Stimulated activated CD4-positive, alpha-beta T cell treated with anti-CD3 and anti-CD28 coated beads, Interleukin-4, amount 100 ng/mL, for 48 hours (primary cell): ENCODE measurements around the gene A1BG.
"Not testable (repeated sequence)": the region's sequence is repeated elsewhere in the genome, so short reads cannot be mapped to it uniquely, and the experiment has no call there.

ENCODE experiments used
- DNase-seq, 2 donors: peaks; one replicate each; pipeline ENCODE4 v3.0.0-alpha.2; 2020; ENCODE audit warnings: low read depth in 2 of 2

The A1BG gene

GRCh38 chr19:58385891-58386575, 32.7 kb upstream of the A1BG start:
- no peak for DNase-seq

DNA sequence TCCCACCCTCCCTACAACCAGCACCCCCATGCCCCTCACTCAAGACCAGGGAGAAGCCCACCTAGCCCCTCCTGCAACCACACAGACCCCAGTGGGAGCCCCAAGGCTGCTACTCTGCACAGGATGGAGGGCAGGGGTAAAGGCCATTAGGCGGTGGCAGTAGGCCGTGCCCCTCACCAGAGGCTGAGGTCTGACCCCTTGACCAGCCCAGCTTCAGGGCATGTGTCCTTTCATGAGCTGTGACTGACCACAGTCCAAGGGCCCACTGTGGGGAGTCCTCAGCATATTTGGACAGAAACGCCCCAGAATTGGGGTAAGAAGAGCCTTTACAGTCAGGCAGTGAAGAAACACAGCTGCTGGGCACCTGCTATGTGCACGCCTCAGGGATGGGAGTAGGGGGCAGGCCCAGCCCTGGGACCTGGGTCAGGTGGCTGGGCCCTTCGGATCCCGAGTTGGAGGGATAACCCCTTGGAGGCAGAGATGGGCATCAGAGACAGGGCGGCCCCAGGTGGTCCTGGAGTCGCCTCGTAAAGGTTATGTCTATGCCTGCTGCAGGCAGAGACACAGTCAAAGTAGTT, 32.1 kb upstream of the A1BG start:
- DNase-seq, result no peak

DNA sequence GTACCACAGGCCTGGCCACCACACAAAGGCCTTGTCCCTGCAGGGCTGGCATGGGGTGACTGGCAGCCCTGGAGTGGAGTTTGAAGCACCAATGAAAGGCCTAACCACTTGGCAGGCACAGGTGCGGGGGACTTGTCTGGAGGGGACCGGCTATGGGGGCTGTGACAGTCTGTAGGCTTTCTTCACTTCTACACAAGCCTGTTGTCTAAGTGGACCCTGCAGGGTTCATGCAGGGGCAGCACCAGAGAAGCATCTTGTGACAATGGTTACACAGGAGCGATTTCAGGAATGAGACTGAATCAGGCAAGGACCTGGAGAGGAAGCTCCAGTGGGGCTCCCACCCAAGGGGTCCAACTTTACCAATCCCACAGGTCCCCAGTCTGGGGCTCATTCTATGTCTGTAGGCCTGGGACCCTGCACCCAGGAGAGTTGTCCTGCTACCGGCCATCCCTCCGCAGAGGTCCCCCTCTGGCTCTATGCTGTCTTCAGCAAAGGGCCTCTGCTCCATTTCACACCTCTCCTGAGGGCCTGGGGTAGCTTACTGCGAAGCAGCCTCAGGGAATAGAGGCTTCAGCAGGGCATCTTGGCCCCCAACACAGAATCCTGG, 29.8 kb upstream of the A1BG start:
- DNase-seq, result no peak

- DNase-seq, result no peak
Measured at GRCh38 chr19:58381460-58382212, 28.3 kb upstream of the A1BG start.

DNA sequence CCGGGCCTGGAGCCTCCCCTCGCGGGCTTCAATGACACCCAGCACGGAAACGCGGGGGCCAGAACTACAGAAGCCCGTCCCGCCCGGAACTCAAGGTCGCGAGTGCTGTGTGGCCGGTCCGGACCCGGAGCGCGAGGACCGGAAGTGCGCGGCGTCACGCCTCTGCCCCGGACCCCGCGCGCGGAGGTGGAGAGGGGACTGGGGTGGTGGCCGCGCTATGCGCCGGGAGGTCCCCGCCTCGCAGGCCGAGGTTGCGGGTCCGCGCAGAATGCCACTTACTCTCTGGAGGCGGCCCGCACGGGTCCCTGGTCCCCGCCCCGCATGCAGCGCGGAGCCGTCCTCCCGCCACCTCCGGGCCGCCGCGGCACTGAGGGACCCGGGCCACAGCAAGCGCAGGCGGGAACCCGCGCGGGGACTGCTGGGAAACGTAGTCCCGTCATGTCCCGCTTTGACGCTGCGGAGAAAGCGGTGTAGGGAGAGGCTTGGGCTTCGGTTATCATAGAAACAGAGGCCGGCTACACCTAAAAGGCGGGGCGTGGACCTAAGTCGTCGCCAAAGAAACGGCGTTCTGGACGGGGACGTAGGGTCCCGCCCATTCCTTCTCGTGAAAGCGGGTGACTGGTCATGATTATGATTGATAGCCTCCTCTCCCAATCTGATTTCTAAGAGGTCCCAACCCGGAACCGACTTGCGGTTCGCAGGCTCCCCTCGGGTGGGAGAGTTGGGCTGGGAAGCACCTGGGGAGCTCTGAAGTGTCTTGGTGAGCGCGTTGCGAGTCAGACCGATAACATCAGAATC, 27.6 kb upstream of the A1BG start, which contains the start of gene ZNF837:
ZNF837 (minus strand) TSS at position 369 of the 798 bp plus-strand sequence. CDS start 11,698 bp downstream, outside the sequence.
- peak; percentile 93 to 97 for DNase-seq

DNA sequence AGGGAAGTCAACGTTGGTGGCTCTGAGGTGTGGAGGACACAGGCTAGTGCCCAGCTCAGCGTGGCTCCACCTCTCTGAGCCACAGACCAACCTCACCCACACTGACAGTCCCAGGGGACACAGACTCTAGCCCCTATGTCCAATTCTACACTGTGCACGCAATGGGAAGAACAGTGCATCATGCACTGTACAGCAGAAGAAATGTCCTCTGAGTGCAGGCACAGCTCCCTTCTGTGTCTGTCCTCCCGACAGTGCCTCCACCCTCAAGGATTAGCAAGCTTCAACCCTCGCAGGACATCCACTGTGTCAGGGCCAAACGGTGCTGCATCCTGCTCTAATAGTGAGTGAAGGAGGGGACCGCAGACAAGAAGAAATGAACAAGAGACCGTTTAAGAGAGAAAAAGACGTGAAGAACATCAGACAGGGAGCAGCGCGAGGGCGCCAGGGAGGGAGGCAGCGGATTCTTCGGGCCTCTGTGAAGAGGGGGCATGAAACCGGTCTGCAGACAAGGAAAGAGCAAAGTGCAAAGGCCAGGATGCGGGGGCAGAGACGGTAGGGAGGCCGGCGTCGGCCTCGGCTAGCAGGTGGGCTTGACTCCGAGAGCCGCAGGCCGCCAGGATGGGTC, 26.9 kb upstream of the A1BG start:
- DNase-seq, result no peak

DNA sequence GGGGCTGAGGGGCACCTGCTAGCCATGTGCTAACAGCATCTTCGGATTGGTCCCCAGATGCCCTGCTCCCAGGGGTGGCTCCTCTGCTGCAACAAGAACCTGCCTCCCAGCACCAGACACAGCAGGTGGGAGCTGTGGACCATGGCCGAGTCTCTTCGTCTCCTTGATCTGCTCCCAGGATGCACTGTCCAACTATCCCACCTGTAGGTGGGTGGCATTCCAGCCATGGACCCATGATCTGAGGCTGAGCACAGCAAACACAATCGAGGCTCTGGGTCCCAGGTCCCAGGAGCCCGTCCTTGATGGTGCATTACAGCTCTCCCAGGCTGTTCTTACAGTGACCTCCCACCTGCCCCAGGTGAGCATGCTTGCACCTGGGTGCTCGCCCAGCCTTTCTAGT, 26.0 kb upstream of the A1BG start:
- DNase-seq, result no peak

DNA sequence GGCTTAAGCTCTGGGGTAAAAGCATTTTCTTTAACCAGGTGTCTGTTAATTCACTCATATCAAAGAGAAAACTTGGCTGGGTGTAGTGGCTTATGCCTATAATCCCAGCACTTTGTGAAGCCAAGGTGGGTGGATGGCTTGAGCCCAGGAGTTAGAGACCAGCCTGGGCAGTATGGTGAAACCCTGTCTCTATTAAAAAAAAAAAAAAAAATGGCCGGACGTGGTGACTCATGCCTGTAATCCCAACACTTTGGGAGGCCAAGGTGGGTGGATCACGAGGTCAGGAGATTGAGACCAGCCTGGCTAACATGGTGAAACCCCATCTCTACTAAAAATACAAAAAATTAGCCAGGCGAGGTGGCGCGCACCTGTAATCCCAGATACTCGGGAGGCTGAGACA, 23.4 kb upstream of the A1BG start:
- not testable (repeated sequence) for DNase-seq

DNA sequence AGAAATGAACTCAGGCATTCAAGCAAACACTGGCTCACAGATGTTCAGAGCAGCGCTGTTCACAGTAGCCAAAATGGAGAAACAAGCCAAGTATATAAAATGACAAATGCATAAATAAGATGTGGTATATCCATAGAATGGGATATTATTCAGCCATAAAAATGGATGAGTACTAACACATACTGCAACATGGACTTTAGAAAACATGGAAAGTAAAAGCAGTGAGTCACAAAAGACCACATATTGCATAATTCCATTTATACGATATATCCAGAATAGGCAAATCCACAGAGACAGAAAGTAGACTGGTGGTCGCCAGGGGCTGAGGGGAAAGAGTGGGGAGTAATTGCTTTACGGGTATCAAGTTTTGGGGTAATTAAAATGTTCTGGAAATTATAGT, 20.9 kb upstream of the A1BG start:
- no peak for DNase-seq

GRCh38 chr19:58372311-58373133, 19.2 kb upstream of the A1BG start:
- no peak for DNase-seq

DNA sequence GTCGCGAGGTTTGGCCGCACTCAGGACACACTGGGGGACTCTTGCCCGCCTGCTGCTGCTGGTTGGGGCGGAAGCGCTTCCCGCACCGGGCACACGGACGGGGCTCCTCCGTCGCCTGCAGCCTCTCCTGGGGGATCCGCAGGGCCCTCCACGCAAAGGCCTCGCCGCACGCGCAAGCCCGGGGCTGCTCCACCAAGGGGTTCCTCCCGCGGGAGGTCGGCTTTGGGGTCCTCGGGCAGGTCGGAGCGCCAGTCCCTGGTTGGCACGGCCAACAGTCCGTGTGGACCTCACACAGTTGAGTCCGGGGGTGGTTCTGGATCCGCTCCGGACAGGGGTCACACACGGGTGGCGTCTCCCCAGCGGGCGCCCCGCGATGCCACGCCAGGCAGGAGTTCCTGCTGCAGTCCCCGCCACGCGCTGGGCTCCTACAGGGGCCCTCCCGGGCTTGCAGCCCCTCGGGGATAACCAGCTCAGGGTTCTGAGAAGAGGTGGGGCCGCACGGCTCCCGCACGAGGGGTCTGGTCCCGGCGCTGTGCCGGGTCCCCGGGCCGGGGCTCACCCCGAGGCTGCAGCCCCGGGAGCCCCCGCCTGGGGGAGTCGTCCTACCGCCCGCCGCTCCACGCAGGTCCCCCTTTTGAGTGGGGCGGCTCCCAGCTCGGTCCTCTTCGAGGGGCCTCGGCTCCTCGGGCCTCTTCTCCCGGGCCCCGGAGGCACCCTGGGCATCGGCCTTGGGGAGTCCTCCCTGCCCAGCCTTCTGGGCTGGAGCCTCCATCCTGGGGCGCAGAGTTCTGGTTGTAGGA, 15.5 kb upstream of the A1BG start:
- DNase-seq, result no peak

GRCh38 chr19:58367698-58368454, 14.6 kb upstream of the A1BG start:
- no peak for DNase-seq

DNA sequence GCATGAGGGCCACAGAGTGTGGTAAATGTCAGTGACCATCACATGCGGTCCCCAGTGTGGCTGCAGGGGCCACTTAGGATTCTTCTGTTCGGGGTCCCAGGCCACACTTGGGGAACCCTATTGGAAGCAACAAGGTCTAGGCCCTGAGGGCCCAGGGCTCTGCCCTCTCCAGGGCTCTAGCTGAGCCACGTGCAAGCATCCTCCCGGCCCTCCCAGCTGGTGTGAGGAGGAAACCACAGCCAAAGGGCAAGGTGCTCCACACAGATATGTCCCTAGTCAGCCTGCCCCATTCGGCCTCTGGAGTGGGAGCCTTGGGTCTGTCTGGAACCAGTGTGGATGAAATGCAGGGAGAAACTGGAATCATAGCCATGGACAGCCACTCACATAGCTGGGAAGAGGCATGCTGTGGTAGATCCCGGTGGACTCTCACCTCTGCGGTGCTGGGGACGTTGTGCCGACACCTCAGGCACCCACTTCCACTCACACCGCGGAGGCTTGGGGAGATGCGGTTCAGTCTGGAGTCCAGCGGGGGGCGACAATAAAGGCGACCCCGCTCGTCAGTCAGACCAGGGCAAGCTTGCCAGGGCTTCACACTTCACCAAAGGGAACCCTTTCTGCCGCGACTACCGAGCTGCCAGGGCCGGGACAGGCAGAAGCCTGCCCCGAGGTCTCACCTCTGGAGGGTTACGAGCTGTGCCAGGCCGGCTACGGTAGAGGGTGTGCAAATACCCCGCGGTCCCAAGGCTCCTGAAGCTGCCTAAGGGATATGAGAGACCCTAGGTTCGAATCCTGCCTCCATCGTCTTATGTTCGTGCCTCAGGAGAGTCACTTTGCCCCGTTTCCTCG, 13.5 kb upstream of the A1BG start:
- no peak for DNase-seq

DNA sequence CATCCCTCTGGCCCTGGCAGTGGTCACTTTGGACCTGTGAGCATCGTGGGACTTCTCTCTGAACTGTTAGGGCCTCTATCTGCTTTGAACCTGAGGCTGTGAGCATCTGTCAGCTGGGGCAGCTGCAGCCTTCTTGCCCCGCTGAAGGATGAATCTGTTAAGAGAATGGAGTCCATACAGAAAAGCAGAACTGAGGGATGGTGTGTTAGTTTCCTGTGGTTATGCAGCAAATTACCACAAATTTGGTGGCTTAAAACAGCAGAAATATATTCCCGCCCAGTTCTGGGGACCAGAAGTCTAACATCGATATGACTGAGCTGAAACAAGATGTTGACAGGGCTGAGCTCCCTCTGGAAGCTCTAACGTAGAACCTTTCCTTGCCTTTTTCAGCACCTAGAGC, 10.9 kb upstream of the A1BG start:
- no peak for DNase-seq

GRCh38 chr19:58362272-58362994, 9.1 kb upstream of the A1BG start, which contains the start of gene ZNF497:
Gene ZNF497, minus strand, starts transcription at chr19:58362751. Its CDS starts 5,116 bp downstream, at chr19:58357635.
- DNase-seq, result peak; percentile 95 to 96

DNA sequence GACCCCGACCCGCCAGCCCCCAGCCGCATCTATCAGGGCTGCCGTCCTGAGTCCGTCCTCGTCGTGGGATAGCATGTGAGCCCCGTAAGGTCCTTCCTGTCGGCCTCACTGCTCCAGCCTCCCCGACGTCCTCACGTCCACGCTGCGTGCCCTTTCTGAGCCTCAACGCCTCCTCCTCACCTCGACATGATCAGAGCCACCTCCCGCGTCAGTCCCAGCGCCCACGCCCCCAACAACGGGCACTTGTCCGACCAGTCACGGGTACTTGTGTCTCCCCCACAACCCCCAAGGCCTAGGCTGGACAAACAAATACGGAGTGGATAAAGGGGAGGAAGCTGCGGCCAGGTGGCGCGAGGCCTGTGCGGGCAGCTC, 8.6 kb upstream of the A1BG start:
- DNase-seq, result peak in 1 of 2 donors; percentile 43
